ENCODE data around the gene FXYD5. TPM values are rescaled to one million over a fixed set of nuclear protein-coding genes. Genes with fewer than 3 reads are reported as not detected.
"Not testable (repeated sequence)": the region's sequence is repeated elsewhere in the genome, so short reads cannot be mapped to it uniquely, and the experiment has no call there.

FXYD5 gene
- total RNA-seq, 1 experiment from 2014 or later = 181 TPM

DNA sequence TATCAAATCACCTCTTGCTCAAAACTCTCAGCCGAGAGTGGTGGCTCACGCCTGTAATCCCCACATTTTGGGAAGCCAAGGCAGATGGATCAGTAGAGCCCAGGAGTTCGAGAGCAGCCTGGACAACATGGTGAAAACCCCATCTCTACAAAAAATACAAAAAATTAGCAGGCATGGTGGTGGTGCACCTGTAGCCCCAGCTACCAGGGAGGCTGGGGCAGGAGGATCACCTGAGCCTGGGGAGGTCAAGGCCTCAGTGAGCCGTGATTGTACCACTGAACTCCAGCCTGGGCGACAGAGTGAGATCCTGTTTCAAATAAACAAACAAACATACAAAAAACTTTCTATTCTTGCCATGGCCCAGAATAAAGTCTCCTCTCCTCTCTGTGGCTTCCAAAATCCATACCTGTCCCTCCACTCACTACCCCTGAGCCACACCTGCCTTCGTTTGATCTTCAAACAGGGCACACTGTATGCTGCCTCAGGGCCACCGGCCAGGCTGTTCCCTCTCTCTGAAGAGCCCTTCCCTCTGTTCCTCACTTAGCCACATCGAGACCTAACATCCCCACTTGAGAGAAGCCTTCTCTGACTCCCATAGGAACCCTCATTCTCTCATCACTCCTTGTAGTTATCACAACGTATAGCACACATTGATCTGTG is 26.0 kb upstream of the FXYD5 start:
- CTCF ChIA-PET = no interaction called here
- H3K4me1 ChIP-seq (replicated peaks; ENCODE audit: insufficient read depth) = peaks cover 26% of the 10 kb centered on the region
- no peaks in the 10 kb centered on the region; the same call in 1 of the 2 replicates for H3K9me3 ChIP-seq (ENCODE audit: insufficient read depth, low read depth)
- no TSS peak for BruUV-seq (replicated peaks)
- no peak for DNase-seq
- intact Hi-C loops (cut with micrococcal nuclease; ENCODE audit: unreplicated experiment) = no loop called here
- no peak overlapping the region for H2AFZ ChIP-seq
- H3K27ac ChIP-seq = no peak overlapping the region
- no peaks in the 10 kb centered on the region for H3K36me3 ChIP-seq (ENCODE audit: low read depth)
- no peaks in the 10 kb centered on the region for H4K20me1 ChIP-seq (ENCODE audit: insufficient read depth)
- H3K4me2 ChIP-seq = no peak overlapping the region
- no peaks in the 10 kb centered on the region for H3K79me2 ChIP-seq (ENCODE audit: low read depth)
- no peaks in the 10 kb centered on the region for H3K27me3 ChIP-seq (ENCODE audit: insufficient read depth, low read depth)
- H3F3A ChIP-seq (ENCODE audit: insufficient read depth, low read depth) = peaks cover 9% of the 10 kb centered on the region
- POLR2A ChIA-PET (ENCODE audit: unreplicated experiment) = no interaction called here
- H3K9me2 ChIP-seq (ENCODE audit: insufficient read depth) = no peaks in the 10 kb centered on the region
- H3K4me3 ChIP-seq = no peak overlapping the region
- TF ChIP-seq, protein P1, sequence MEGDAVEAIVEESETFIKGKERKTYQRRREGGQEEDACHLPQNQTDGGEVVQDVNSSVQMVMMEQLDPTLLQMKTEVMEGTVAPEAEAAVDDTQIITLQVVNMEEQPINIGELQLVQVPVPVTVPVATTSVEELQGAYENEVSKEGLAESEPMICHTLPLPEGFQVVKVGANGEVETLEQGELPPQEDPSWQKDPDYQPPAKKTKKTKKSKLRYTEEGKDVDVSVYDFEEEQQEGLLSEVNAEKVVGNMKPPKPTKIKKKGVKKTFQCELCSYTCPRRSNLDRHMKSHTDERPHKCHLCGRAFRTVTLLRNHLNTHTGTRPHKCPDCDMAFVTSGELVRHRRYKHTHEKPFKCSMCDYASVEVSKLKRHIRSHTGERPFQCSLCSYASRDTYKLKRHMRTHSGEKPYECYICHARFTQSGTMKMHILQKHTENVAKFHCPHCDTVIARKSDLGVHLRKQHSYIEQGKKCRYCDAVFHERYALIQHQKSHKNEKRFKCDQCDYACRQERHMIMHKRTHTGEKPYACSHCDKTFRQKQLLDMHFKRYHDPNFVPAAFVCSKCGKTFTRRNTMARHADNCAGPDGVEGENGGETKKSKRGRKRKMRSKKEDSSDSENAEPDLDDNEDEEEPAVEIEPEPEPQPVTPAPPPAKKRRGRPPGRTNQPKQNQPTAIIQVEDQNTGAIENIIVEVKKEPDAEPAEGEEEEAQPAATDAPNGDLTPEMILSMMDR (conservative IDR thresholded peaks at IDR 0.05) = no peak
- TF ChIP-seq EZH2 (IDR thresholded peaks at IDR 0.05; ENCODE audit: low read depth) = no peak

DNA sequence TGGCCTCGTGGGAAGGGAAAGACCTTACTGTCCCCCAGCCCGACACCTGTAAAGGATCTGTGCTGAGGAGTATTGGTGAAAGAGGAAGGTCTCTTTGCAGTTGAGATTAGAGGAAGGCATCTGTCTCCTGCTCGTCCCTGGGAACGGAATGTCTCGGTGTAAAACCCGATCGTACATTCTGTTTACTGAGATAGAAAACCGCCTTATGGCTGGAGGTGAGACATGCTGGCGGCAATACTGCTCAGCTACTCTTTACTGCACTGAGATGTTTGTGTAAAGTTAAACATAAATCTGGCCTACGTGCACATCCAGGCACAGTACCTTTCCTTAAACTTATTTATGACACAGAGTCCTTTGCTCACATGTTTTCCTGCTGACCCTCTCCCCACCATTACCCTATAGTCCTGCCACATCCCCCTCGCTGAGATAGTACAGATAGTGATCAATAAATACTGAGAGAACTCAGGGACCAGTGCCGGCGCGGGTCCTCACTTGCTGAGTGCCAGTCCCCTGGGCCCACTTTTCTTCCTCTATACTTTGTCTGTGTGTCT is 24.7 kb upstream of the FXYD5 start:
- H3K4me1 ChIP-seq (replicated peaks; ENCODE audit: insufficient read depth) = peaks cover 14% of the 10 kb centered on the region
- DNase-seq; H3K4me3 ChIP-seq; H3F3A ChIP-seq (ENCODE audit: insufficient read depth, low read depth); intact Hi-C loops (cut with micrococcal nuclease; ENCODE audit: unreplicated experiment); H3K79me2 ChIP-seq (ENCODE audit: low read depth); H3K9me3 ChIP-seq (ENCODE audit: insufficient read depth, low read depth); H2AFZ ChIP-seq; BruUV-seq (replicated peaks); H3K4me2 ChIP-seq; H4K20me1 ChIP-seq (ENCODE audit: insufficient read depth); H3K27ac ChIP-seq; H3K36me3 ChIP-seq (ENCODE audit: low read depth); CTCF ChIA-PET; H3K27me3 ChIP-seq (ENCODE audit: insufficient read depth, low read depth); POLR2A ChIA-PET (ENCODE audit: unreplicated experiment); H3K9me2 ChIP-seq (ENCODE audit: insufficient read depth): not testable (repeated sequence)

DNA sequence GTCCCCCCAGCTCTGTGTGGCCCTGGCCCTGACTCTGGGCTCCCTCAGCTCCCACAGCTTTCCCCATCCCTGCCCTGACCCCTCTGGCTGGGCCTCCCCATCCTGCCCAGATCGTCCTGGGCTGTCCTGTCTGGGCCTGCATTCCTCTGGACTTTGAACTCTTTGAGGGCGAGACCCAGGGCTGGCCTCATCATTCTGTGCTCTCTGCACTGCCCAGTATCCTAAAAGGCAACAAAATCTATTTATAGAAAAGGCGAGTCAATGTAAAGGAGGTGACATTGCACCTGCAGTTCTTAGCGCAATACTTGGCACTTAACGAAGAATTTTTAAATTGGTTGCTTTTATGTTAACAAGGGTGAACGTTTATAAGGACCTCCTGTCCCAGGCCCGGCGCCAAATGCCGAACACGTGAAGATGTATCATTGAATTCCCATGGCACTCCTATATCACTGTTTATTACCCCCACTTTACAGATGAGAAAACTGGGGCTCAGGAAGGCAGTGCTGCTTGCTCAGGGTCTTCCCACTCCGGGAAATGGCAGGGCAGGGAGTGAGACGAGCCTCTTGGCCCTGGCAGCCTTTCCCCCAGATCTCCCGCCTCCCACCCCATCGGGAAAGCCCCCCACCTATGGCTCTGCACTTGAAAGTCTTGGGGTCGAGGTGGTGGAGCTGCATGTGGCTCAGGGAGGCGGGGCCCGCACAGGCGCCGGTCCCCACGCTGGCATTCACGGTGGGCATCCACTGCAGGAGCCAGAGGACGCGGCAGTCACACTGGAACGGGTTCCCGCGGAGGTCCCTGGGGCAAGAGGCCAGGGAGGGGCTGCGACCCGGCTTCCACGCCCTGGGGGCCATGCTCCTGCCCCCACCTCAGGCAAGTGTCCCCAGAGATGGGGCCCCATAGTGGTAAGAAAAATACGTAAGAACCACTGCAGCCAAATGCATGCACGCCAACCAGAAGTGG is 23.5 kb upstream of the FXYD5 start:
- intact Hi-C loops (cut with micrococcal nuclease; ENCODE audit: unreplicated experiment) = no loop called here
- BruUV-seq (replicated peaks) = no TSS peak
- H3K4me3 ChIP-seq = no peak overlapping the region
- no peak for DNase-seq
- ChIA-PET POLR2A (ENCODE audit: unreplicated experiment) (no interaction called here), CTCF (no interaction called here)
- no peaks in the 10 kb centered on the region for H3F3A ChIP-seq (ENCODE audit: insufficient read depth, low read depth)
- H3K36me3 ChIP-seq (ENCODE audit: low read depth) = no peaks in the 10 kb centered on the region
- peaks cover 9% of the 10 kb centered on the region for H3K4me1 ChIP-seq (replicated peaks; ENCODE audit: insufficient read depth)
- H3K9me3 ChIP-seq (ENCODE audit: insufficient read depth, low read depth) = no peaks in the 10 kb centered on the region; the same call in 1 of the 2 replicates
- no peak for TF ChIP-seq EZH2 (IDR thresholded peaks at IDR 0.05; ENCODE audit: low read depth)
- TF ChIP-seq, protein P1 (conservative IDR thresholded peaks at IDR 0.05) = no peak
- H3K27me3 ChIP-seq (ENCODE audit: insufficient read depth, low read depth) = no peaks in the 10 kb centered on the region
- H4K20me1 ChIP-seq (ENCODE audit: insufficient read depth) = no peaks in the 10 kb centered on the region
- H2AFZ ChIP-seq = no peak overlapping the region
- no peak overlapping the region for H3K4me2 ChIP-seq
- H3K9me2 ChIP-seq (ENCODE audit: insufficient read depth) = no peaks in the 10 kb centered on the region
- no peak overlapping the region for H3K27ac ChIP-seq
- H3K79me2 ChIP-seq (ENCODE audit: low read depth) = no peaks in the 10 kb centered on the region

All from PC-9 (cell line).